C4-2B (cell line): Measurements from ENCODE around the gene SPTLC3.
A peak's percentile ranks its signal among the peaks of the same experiment; 100 is the strongest.

Source experiments
- H3K27ac ChIP-seq: fragments of 450-650 bp; 2 replicates; pipeline ENCODE4 v1.5.1; 2017
- CTCF ChIP-seq: fragments of 450-650 bp; conservative IDR thresholded peaks from 2 replicates; pipeline ENCODE4 v1.5.1; 2017; ENCODE audit warnings: mild to moderate bottlenecking
- ZFX ChIP-seq: fragments of 450-650 bp; IDR thresholded peaks from 2 replicates; pipeline ENCODE4 v1.6.1; 2017

SPTLC3 gene

GRCh38 chr20:13008761-13009681 lies at the start of gene SPTLC3:
Gene SPTLC3 (plus strand): TSS chr20:13008972. CDS start chr20:13009268, 296 bp downstream.
- no peak for TF ChIP-seq ZFX
- no peak for TF ChIP-seq CTCF
- H3K27ac ChIP-seq = no peak within 1 kb of the TSS

- TF ChIP-seq CTCF = no peak
- no peak for TF ChIP-seq ZFX
- no peak overlapping the region for H3K27ac ChIP-seq
These were observed 47.0 kb upstream of the SPTLC3 start for GRCh38 chr20:12961725-12962124.

GRCh38 chr20:12962895-12963294 lies 45.9 kb upstream of the SPTLC3 start:
- no peak overlapping the region for H3K27ac ChIP-seq
- TF ChIP-seq ZFX (no peak), CTCF (no peak)

GRCh38 chr20:12963416-12963815 lies 45.4 kb upstream of the SPTLC3 start:
- no peak overlapping the region for H3K27ac ChIP-seq
- TF ChIP-seq CTCF = no peak
- no peak for TF ChIP-seq ZFX

GRCh38 chr20:12965212-12965869 lies 43.4 kb upstream of the SPTLC3 start:
- H3K27ac ChIP-seq = no peak overlapping the region
- no peak for TF ChIP-seq CTCF
- TF ChIP-seq ZFX = no peak

- no peak overlapping the region for H3K27ac ChIP-seq
- TF ChIP-seq CTCF (no peak), ZFX (no peak)
These were observed 42.9 kb upstream of the SPTLC3 start for GRCh38 chr20:12965870-12966251.

- TF ChIP-seq ZFX = no peak
- peak; percentile 27 for TF ChIP-seq CTCF
These were observed 42.2 kb upstream of the SPTLC3 start for GRCh38 chr20:12966468-12967085.

More at GRCh38 chr20:12966468-12967085, 42.2 kb upstream of the SPTLC3 start:
- H3K27ac ChIP-seq = no peak overlapping the region
